Measurements from ENCODE around the gene KCNAB3.

KCNAB3 gene

DNA sequence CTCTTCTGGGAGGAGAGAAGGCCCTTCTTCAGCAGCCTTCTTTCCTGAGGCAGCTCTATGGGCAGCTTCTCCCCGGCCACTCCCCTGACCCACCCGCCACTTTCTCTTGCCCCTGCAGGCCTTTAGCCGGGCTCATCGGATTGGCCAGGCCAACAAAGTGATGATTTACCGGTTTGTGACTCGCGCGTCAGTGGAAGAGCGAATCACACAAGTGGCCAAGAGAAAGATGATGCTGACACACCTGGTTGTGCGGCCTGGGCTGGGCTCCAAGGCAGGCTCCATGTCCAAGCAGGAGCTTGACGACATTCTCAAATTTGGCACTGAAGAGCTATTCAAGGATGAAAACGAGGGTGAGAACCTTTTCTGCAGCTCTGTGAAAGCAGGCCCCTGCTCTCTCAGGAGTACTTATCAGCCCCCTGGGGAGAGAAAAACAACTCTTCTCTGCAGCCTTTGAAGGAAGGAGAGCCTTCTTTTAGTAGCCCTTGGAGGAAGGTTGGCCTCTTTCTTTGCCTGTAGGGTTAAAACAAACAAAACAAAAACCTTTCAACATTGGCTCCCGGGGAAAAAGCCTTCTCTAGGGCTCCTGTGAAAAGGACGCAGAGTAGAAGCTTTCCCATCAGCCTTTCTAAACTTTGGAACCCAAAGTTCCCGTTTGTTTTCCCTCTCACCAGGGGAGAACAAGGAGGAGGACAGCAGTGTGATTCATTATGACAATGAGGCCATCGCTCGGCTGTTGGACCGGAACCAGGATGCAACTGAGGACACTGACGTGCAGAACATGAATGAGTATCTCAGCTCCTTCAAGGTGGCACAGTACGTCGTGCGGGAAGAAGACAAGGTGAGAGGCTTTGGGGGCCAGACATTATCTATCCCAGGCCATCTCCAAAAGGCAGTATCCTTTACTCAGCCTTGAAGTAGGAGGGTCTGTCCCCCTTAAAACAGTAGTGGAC, 26.2 kb downstream of the KCNAB3 start:
- no peak for DNase-seq (ENCODE audit: low spot score)

DNA sequence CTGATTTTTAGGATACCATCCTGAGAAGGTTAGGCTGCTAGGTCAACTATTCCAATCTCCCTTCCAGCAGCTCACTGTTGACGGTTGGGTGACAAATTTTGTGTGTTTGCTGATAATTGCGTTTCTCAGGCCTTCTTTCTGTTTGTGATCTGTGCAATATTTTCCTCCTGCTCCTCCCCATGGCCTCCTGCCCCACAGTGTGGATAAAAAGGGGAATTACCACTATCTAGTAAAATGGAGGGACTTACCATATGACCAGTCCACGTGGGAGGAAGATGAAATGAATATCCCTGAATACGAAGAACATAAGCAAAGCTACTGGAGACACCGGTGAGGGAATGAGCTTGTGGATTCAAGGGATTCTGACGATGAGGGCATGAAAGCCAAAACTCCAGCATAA, 31.9 kb downstream of the KCNAB3 start:
- no peak for DNase-seq (ENCODE audit: low spot score)

DNA sequence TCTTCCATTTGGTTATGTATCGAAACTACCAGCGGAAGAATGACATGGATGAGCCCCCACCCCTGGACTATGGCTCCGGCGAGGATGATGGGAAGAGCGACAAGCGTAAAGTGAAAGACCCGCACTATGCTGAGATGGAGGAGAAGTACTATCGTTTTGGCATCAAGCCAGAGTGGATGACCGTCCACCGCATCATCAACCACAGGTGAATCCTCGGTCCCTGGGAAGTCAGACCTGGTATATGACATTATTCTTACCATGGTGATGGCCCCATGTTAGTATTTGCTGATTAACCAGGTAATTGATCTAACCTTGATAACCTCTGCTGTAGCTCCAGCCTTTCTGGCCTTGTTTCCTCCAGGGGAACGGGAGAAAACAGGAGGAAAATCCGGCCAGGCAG, 32.6 kb downstream of the KCNAB3 start:
- DNase-seq (ENCODE audit: low spot score): no peak

DNA sequence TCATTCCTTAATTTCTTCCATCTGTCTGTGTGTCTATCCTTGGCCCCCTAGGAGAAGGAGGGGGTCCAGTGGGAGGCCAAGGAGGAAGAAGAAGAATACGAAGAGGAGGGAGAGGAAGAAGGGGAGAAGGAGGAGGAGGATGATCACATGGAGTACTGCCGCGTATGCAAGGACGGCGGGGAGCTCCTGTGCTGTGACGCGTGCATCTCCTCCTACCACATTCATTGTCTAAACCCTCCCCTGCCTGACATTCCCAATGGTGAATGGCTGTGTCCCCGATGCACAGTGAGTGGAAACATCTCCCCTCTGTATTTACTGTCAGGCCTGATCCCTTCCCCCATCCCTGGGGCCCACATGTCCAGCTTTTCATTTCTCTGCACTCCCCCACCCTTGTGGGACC, 34.8 kb downstream of the KCNAB3 start:
- DNase-seq (ENCODE audit: low spot score): no peak

DNA sequence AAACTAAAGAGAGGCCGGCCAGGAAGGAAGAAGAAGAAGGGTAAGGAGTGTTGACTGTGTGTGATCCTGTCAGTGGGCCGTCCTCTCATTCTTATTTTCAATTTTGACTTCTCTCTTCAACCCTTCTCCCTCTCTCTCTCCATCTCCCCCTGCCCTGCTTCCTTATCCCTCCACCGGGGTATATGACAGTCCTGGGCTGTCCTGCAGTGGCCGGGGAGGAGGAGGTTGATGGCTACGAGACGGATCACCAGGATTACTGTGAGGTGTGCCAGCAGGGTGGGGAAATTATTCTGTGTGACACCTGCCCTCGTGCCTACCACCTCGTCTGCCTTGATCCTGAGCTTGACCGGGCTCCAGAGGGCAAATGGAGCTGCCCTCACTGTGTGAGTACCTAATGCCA, 35.4 kb downstream of the KCNAB3 start:
- DNase-seq (ENCODE audit: low spot score): no peak

DNA sequence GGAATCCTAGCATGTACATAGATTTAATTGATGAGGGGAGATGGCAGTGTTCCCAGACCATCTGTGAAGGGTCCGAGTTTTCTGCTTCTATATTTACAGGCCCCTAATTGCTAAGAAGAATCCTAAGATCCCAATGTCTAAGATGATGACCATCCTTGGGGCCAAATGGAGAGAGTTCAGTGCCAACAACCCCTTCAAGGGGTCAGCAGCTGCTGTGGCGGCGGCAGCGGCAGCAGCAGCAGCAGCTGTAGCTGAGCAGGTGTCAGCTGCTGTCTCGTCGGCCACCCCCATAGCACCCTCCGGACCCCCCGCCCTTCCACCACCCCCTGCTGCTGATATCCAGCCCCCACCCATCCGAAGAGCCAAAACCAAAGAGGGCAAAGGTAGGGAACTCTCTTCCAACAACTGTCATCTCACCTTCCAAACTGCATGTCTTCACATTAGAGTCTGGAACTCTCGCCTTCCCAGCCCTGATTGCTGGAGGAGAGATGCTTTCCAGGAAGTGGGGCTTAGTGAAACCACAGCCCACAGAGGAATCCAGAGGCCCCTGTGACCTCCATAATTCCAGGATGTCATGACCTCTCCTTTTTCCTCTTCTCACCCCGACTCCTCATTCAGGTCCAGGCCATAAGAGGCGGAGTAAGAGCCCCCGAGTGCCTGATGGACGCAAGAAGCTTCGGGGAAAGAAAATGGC, 36.3 kb downstream of the KCNAB3 start:
- no peak for DNase-seq (ENCODE audit: low spot score)

DNA sequence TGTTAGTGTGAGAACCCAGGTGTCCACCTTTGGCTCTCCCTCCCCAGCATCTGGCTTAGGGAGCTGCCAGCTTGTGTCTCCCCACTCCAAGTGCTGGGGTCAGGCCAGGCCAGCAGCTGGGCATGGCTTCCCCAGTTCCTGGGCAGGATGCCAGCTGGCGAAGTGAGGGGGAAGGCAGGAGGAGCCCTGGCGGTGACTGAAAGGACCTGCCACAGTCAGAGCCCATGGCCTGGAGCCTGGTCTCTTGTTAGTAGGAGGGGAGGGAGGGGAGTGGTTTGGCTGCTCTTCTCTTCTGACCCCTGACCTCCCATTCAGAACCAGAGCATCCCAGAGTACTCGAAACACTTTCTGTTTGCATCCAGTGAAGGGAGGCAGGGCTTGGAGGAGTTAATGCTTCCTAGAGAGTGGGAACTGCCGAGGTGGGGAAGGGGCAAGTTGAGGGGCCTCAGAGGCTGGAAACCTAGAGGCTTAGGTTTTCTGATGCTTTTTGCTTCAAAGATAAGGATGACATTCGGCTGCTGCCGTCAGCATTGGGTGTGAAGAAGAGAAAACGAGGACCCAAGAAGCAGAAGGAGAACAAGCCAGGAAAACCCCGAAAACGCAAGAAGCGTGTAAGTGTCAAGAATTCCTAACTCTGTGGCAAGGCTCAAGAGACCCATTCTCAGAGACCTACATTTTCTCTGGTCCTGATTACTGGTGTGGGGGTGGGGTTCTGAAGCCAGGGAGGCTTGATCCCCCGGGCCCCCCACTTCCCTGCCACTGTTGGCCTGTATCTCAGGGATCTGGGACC, 40.3 kb downstream of the KCNAB3 start:
- no peak for DNase-seq (ENCODE audit: low spot score)

DNA sequence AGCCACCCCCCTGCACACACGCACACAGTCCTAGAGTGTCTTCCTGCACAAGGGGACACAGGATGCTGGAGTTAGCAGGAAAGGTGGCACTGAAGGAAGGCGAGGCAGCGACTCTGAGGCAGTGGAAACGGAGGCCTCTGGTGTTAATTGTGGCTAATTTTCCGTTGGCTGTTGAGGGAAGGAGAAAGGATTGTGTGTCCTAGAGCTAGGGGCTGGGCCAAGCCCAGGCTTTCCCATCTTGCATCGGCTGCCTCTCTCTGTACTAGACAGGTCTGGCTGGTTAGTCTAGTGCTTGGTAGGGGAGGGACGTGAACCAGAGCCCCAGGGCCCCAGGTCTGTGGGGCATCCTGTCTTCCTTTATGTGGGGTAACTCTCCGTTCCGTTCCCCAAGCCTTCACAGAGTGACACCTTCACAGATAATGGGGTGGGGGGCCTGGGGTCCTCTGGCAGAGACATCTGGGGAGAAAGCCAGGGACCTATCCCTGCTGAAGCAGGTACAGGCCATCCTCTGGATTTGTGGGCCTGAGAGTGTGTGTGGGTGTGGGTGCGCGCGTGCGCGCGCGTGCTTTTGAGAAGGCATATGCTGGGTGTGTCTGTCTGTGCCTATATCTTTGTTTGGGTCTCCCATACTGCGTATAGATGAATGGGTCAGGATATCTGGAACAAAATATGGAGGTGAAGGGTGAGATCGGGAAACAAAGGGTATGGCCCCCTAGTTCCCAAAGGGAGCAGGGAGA, 41.3 kb downstream of the KCNAB3 start, which contains the start of gene CHD3:
Gene CHD3, plus strand, starts transcription at position 606 of the 737 bp plus-strand sequence. CDS start 212 bp downstream, outside the sequence.
- DNase-seq (ENCODE audit: low spot score): peak; percentile 50

DNA sequence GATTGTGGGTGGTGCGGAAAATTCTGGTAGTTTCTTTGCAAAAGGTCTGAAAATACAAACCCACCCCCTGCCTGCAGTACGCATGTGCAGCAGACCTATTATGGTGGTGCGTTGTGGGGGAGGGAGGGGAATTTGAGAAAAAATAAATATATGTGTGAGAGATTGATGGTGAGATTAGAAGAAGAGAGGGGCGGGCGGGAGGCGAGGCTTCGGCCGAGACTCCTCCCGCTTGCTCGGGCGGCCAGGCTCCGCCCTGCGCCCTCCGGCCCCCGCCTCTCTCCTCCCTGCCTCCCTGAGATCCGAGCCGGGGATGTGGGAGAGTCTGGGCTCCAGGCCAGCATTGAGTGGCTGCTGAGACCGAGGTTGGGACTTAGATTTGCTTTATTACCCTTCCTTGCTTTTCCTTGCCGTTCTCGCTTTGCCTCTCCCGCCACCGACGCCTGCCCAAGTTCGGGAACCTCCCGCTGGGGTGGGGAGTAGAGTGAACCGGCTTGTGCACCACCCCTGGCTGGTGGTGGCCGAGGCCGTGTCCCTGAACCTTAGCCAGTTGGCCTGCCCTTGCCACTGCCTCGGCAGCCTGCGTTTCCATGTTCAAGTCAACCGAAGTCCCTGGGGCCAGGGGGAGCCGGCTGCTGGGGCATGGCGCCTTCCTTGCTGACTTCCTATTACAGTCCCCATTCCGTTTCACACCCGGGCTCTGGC, 42.0 kb downstream of the KCNAB3 start:
- DNase-seq (ENCODE audit: low spot score): peak; percentile 92

DNA sequence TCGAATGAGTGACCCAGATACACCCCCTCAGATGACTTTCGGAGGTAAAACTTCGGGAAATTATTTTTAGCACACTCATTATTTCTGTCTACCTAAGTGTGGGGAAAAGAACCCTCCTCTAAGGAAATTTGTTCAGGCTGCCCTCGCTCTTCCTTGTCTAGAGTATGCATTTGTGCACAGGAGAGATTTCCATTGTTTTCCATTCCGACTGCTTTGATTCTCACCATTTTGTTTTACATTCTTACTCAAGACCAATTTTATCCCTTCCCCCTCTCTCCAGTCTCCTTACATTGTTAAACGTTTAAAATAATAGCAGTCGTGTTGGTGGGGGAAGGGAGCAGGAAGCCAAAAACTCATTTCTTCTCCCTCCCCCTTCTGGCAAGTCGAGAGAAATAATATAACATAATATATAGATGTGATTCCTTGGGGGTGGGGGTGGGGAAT, 42.6 kb downstream of the KCNAB3 start:
- no peak for DNase-seq (ENCODE audit: low spot score)

DNA sequence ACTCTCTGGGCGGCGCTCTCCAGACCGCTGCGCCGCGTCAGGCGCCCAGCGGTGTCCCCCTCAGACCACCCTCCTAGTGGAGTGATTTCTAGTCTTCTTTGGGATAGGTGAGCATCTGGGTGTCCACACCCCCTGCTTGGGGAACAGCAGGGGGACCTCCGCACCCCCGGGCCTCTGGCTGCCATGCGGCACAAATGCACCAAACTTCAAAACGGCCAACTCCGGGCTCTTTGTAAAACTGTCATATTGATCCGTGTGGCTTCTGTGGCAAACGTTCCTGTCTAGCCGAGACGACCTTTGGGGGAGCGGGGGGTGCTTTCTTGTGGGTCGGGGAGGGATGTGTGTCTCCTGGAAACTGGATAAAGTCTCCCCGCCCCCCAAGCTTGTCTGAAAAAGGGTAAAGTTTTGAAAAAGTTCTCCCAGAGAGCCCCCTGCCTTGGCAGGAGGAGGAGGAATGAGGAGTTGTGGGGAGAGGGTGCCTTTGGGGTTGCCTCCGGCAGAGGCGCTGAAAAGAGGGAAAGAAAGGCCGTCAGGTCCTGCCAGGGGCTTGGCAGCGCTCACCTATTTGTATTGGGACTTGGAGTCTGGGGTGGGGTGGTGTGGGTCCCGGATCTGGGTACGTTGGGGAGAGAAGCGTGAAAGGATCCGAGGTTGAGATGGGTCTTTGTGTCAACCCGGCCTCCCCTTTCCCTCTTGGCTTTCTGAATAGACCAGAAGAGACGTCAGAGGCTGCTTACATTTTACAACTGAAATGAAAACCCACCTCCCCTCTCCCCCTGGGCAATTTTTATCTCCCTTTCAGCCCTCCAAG, 43.2 kb downstream of the KCNAB3 start:
- peak; percentile 54 for DNase-seq (ENCODE audit: low spot score)

DNA sequence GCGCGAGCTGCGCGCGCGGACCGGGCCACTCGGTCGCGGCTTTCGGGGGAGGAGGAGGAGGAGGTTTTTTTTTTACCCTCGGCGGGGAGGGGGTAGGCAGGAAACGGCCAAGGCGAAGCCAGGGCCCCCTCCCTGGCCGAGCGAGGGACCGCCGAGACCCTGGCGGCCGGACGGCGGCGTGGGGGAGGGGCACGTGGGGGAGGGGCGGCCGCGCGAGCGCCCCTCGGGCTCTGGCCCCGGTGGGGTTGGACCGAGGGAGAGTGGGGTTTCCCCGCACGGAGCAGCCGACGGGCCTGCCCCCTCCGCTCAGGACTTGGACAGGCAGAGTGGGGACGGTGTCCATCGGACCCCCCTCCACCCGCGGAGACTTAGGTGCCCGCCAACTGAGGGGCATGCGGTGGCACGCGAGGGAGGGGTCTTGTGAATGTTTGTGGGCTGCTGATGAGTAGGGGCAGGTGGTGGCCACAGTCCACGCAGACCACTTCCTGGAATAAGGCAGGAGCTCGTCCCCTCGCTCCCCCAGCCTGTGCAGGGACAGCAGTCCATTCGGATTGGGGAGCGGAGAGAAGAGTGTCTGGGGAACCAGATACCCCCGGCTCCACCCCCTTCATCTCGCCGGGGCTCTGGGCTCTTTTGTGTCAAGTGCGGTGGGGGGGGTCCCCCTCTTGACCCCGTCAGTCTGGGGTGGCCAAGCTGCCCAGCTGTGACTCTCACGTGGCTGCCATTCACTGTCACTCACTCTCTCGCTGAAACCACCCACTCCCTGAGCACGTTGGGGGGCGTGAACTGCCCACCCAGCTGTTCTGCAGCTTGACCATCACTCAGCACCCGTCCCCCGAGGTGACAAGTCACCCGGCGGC, 44.1 kb downstream of the KCNAB3 start:
- DNase-seq (ENCODE audit: low spot score): peak; percentile 42

DNA sequence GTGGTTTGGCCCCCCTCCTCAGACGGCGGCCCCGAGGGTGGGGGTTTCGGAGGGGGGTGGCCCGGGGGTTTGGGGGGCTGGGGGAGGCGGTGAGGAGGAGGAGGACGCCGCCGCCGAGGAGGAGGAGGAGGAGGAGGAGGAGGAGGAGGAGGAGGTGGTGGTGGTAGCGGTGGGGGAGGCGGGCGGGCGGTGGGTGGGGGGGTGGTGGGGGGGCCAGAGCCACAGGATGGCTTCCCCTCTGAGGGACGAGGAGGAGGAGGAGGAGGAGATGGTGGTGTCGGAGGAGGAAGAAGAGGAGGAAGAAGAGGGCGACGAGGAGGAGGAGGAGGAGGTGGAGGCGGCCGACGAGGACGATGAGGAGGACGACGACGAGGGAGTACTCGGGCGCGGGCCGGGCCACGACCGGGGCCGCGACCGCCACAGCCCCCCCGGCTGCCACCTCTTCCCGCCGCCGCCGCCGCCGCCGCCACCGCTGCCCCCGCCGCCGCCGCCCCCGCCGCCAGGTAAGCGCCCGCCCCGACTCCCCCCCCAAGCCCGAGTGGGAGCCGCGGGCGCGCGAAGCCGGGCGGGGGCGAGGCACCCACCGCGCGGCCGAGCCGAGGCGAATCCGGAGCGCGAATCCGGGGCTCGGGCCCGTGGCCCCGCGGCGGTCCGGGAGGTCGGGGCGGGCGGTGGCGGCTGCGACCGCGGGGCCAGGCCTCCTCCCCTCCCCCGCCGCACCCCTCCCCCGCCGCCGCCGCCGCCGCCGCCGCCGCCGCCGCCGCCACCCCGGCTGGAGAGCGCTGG, 44.9 kb downstream of the KCNAB3 start:
- peak; percentile 18 for DNase-seq (ENCODE audit: low spot score)

DNA sequence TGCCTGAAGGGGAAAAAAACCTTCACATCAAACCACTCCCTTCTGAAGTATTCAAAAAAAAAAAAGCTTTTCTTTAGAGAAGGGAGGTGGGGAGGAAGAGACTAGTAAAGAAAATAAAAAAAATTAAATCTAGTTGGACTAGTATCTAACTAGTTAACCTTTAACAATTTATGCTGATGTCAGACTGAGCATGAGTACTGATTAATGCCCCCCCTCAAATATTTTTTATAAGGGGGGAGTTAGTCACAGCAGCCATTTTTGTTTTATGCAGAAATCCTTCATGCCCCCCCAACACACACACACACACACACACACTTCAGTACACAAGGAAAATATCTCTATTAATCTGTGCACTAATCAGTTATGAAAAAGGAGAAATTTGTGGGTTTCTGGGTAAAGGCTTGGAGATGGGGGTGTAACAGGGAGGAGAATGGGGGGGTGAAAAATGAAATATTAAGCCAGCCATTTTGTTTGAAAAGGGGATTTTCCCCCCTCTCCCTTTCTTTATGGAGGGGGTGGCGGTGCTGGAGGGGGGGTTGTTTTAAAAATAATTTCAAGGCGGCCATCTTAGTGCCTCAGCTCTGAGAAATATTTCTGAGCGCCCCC, 45.8 kb downstream of the KCNAB3 start:
- DNase-seq (ENCODE audit: low spot score): no peak

DNA sequence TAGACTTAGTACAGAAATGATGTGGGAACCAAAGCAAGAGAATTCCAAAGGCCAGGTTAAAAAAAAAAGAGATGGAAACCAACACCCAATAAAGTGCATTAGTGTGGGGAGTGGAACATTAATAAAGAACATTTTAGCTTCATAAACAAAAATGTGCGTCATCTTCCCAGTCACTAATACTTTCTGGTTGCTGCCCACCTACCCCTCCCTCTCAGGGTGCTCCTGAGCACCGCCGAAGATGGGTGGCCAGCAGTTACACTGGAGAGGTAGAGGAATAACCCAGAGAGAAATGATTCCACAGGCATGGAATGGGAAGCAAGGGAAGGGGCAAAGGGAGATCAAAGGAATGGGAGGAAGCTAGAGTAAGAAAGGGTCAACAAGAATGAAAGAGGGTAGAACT, 47.0 kb downstream of the KCNAB3 start:
- no peak for DNase-seq (ENCODE audit: low spot score)

DNA sequence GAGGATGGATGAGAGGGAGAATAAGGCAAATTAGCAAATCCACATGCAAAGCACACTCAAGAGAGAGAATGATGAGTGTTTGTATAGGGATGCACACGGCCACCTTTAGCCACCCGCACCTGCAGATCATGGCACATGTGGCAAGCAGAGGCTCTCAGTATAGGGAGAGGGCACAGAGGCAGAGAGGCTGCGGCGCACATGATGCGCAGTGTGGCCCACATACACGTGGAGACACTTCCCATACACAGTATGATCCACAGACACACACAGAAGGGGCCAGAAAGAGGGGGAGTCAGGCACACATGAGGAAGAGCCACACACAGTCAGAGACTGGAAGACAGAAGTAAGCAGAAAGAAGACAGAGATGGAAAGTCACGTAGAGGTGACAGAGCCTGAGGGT, 47.6 kb downstream of the KCNAB3 start:
- no peak for DNase-seq (ENCODE audit: low spot score)

DNA sequence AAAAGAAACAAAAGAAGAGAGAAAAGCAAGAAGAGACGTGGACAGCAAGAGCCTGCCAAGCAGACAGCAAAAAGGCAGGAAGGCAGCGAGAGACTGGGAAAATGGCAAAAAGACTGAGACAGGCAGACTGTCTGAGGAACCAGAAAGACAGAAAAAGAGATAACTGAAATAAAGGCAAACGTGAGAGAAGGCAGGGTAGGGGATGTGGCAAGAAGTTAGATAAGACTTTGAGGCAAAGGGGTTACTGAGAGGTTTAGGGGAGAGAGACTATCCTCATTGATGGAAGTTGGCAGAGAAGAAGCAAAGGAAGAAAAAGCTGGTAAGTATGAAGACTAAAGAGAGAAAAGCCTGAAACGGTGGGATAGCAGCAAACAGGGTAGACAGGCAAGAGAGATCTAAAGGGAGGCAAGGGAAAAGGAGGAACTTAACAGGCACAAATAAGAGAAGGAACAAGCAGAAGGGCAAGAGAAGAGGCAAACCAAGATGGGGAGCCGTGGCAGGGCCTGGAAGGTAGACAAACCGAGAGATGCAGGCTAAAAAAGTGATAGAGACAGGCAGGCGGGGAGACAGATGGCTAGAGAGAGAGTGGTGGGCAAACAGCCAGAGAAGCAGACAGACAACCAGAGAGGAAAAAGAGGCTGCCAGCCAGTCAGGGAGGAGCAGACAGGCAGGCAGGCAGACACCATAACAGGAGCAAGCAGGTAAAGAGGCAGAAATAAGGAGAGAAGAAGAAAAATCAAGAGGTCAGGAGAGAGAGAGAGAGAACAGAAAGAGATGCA, 48.2 kb downstream of the KCNAB3 start:
- no peak for DNase-seq (ENCODE audit: low spot score)

Measured in activated CD4-positive, alpha-beta T cell treated with anti-CD3 and anti-CD28 coated beads, Interleukin-2, Interleukin-4, amounts not matched to agents 100 ng/mL and 50 ng/mL, durations not matched to agents 16 hours and 8 hours (primary cell).